Hematopoietic multipotent progenitor cell treated with erythropoietin and hydrocortisone succinate and interleukin-3 and kit ligand, for 4 days (in vitro differentiated cells): ENCODE data around the gene TMF1.

Experiments
- DNase-seq: peaks from one replicate; pipeline ENCODE4 v3.0.0-alpha.2; 2015

TMF1 gene

GRCh38 chr3:69012800-69013252 lies 39.3 kb downstream of the TMF1 start:
- peak; percentile 72 for DNase-seq

DNA sequence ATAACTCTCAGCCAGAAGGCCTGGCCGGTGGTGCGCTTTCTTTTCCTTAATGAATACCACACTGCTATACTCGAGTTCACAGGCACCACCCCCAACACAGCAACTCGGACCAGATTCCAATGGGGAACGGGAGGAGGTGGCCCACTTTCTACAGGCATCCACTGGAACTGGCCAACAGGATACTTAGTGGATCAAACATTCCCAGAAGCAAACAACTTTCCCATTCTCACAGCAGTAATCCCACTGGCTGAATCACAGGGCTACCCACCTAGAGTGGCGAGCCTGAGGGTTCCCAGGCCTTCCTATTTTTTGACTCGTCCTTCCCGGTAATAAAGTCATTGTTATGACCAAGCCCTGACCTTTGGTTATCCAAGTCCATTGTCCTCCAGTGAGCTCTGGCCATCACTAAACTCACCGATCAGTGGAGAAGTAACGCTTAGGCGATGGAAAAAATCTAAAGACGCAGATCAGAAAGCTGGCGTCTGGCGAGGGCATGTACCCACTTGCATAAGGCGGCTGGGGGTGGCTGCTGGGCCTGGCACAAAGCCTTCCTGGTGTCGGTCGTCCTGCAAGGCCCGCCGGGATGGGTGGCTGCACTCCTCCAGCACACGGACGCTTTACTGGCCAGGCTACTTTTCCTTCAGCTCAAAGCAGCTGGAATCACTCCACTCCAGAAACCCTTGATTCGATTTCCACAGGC lies 39.9 kb downstream of the TMF1 start:
- peak; percentile 6 for DNase-seq

- DNase-seq: no peak
These were observed 40.9 kb downstream of the TMF1 start for GRCh38 chr3:69011096-69011730.

DNA sequence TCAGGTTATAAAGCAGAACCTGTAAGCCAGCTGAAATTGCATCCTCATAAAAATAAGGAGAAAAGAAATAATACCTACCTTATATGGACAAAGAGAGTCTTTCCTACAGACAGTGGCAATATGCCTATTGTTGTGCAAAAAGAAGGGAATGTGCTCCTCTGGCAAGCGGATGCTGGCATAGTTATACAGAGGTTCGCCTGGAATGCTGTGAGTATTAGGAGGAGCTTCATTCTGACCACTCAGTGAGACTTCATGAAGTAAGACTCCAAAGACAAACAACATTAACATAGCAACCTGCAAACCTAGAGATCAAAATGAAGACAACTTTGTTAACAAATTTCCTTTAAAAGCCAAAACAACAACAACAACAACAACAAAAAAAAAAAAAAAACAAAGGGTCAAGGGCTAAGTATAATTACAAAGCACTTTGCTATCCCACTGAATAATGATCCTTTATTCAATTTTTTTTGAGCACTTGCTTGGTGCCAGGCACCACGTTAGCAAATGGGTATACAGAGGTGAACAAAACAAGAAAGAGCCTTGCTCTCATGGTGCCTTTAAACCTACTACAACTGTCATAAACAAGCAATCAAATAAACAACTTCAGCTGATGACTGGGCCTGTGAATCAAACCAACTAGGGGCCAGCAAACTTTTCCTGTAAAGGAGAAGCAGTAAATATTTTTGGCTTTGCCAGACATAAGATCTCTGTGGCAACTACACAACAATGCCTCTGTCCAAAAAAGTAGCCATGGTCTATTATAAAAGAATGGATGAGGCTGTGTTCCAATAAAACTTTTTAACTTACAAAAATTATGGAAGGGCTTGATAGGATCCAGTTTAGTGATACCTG lies 42.3 kb downstream of the TMF1 start:
- DNase-seq: no peak

DNA sequence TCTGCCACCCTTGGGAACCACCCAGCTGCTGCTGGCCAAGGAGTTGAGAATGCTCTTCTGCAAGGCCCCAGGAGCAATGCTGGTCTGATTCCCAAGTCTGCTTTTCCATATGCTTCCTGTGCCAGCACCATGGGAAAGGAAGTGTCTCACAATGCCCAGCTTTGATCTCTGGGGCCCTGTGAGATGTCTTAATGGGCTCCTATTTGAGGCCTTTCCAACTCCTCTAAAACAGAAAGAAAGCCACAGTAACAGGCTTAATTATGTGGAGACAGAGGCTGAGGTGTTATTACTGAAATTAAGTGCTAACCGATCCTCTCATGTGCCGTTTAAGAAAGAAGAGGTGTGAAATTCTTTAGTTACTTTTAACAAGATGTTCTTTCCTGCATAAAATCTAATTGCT lies 43.2 kb downstream of the TMF1 start:
- no peak for DNase-seq

DNA sequence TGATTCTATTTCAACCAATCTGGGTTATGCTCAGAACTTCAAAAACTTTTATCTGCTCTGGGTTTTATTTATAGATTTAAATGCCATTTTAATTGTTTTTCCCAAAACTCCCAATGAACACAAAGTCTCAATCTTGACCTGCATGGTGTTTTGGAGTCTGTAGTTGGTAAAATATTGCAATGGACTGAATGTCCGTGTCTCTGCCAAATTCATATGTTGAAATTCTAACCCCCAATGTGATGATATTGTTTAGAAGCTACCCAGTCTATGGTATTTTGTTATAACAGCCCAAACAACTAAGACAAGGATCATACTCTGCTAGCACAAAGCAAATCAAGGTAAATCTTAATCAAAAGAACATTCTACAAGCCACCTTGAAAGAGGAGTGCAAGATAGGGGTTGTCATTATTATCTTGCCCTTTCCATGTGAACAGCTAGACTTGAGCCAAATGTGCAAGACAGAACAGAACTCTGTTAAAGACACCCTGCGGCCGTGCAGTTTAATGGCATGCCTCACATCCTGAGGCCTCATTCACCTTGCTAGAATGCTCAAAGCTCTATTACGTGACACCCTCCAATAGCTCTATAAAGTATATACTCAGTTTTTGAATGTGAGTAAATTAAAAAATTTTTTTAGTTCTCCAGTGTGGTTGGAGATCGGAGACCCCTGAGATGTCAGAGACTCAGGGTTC lies 46.2 kb downstream of the TMF1 start:
- no peak for DNase-seq

DNA sequence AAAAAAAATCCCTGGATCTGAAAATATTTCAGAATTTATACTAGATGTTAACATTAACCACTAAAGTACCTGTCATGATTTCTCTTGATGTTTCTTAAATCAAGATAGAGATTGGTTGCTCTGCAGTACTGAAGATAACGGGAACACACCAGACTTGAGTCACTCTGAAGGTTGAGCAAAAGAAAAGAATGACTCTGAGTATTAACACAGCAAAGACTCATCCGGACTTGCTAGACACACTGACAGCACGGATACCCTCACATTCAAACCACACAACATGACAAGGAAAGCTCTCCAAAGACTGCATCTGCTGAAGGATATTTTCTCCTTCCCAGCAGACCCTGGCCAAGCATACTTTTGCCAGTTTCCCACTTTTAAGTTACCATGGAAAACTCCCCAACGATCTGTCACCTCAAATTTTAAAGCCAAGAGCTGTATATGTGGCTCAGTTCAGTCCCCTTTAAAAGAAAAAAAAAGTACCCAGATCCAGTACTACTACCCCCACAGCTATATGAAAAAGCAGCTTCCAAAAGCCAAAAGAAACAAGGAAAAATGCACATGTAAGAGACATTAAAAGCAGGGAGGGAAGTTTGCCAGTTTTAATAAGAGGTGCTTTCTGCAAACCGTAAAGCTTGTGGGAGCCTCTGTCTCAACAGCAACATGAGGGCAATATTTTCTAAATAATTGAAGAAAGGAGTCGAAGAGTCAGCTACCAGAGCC lies 46.9 kb downstream of the TMF1 start:
- no peak for DNase-seq

- DNase-seq: no peak
These were observed 48.0 kb downstream of the TMF1 start for GRCh38 chr3:69004138-69004537.

- DNase-seq: no peak
These were observed 52.5 kb downstream of the TMF1 start for GRCh38 chr3:68999605-69000004.

- DNase-seq: no peak
These were observed 53.0 kb downstream of the TMF1 start for GRCh38 chr3:68999158-68999557.

DNA sequence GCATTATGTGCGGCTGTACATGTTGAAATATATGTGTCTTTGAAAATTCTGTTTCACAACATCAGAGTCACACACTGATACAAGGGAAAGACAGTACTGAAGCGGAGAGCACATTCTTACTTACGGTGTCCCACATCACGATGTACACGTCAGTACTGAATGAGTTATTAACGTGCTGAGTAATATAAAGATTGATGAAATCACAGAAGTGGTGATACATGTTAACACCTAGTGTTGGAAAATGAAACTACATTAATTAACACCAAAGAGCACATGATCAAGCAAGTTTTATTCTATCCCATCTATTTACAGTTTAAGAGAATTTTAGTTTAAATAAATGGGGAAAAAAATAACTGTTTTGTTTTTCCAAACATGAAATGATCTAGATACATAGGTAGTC lies 54.2 kb downstream of the TMF1 start:
- DNase-seq: peak; percentile 16

DNA sequence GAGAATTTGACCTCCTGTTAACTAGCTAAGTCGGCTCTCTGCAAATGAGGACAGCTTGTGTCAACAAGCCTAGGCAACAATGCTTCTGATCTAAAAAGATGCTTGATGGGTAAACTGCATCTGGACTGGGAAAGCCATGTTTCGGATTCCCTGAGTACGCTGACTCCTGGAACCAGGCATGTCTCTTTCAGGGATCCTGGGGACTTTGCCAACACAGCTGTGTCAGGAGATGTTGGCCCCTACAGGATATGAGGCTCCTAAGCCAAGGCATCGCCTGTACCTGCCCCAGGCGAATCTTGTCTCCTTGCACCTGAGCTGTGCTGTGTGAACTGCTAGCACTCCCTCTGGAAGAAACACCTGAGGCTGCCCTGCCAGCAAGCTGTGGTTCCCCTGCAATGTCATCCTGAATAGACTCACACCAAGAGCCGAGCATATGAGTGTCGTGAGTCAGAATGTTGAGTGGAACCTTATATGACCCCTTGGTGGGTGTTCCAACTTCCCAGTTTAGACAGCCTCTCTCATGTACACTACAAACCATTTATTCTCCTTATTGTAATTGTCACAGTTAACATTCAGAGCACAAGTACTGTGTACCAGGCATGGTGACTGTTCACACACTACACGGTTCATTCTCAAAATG lies 55.7 kb downstream of the TMF1 start:
- DNase-seq: no peak

GRCh38 chr3:68988740-68989139 lies 63.4 kb downstream of the TMF1 start:
- no peak for DNase-seq

- no peak for DNase-seq
These were observed 64.8 kb downstream of the TMF1 start for GRCh38 chr3:68987322-68987721.

GRCh38 chr3:68986496-68987208 lies 65.5 kb downstream of the TMF1 start:
- DNase-seq: no peak

DNA sequence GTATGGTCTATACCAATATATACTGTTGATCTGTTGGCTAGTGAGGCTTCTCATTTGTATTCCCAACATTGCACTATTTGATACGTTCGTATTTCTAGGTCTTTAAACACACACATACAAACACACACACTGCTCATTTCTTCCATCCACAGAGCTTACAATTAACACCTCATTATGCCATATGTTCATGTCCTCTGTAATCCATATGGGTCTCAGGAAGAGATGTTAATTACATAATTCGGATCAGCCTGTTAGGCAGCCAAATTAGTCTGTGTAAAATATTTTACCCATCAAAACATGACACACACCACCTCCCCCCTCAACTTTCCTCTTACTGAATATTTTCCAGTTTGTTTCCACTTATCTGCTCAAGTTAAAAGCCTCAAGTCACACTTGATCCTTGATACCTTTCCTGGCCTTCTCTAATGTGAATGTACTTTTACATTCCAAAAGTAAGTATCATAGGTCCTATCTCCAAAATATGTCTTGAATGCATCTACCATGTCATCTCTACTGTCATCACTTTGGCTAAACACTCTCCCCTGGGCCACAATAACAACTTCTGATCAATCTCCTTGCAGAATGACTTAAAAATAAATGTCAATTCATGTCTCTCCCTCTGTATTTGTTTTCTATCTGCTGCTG lies 66.9 kb downstream of the TMF1 start:
- no peak for DNase-seq

DNA sequence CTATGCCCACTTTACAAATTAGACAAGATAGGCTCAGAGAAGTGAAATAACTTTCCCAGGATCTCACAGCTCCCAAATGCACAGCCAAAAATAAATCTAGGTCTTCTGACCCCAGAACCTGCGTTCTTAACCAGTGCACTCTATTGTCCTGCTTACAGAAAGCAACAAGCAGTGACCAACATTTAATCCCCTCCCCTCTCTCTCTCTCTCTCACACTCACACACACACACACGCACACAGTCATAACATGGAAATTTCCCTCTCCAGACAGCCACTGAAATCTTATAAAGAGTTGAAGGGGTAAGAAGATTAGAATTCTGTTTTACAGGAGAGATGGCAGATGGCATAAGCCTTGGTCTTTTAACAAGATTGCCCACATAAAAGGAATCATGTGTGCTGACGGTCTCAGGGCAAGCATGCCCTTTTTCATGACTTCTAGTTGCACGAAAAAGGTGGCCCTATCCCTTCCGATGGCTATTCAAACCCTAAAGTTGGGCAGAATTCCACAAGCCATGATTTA lies 68.1 kb downstream of the TMF1 start:
- DNase-seq: no peak

- DNase-seq: no peak
These were observed 74.5 kb downstream of the TMF1 start for GRCh38 chr3:68977486-68978167.

DNA sequence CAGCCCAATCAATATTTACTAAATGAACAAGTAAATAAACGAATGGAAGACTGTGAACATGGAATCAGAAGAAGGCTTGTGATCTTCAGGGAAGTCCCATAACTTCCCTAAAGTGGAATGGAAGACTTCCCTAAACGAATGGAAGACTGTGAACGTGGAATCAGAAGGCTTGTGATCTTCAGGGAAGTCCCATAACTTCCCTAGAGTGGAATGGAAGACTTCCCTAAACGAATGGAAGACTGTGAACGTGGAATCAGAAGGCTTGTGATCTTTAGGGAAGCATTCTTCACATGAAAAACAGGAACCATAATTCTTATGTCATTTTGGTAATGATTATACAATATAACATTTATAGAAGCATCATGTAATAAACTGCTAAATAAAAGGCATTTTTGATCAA lies 77.4 kb downstream of the TMF1 start:
- DNase-seq: no peak

- peak; percentile 4 for DNase-seq
These were observed 78.5 kb downstream of the TMF1 start for GRCh38 chr3:68973639-68974038.
